ENCODE measurements around the gene SRXN1.
"Not testable (repeated sequence)": the region's sequence is repeated elsewhere in the genome, so short reads cannot be mapped to it uniquely, and the experiment has no call there.

The SRXN1 gene

GRCh38 chr20:653590-654416, 803 bp upstream of the SRXN1 start:
- no peak for DNase-seq

- DNase-seq, result no peak
Observed at GRCh38 chr20:652615-653109, 338 bp downstream of the SRXN1 start.

GRCh38 chr20:651713-652614, 1.0 kb downstream of the SRXN1 start:
- no peak for DNase-seq

- no peak for DNase-seq
Observed at GRCh38 chr20:650954-651353, 2.0 kb downstream of the SRXN1 start.

GRCh38 chr20:650281-650680, 2.7 kb downstream of the SRXN1 start:
- DNase-seq, result no peak

- no peak for DNase-seq
Observed at GRCh38 chr20:647479-648019, 5.5 kb downstream of the SRXN1 start.

- DNase-seq, result no peak
Observed at GRCh38 chr20:646868-647233, 6.1 kb downstream of the SRXN1 start.

GRCh38 chr20:646107-646867, 6.7 kb downstream of the SRXN1 start:
- DNase-seq, result no peak

GRCh38 chr20:645318-646106, 7.5 kb downstream of the SRXN1 start:
- DNase-seq, result peak; percentile 23

GRCh38 chr20:644692-645317, 8.2 kb downstream of the SRXN1 start:
- DNase-seq, result no peak

- no peak for DNase-seq
Observed at GRCh38 chr20:642398-643174, 10.4 kb downstream of the SRXN1 start.

GRCh38 chr20:642013-642397, 11.0 kb downstream of the SRXN1 start:
- DNase-seq, result not testable (repeated sequence)

GRCh38 chr20:641516-641875, 11.5 kb downstream of the SRXN1 start:
- no peak for DNase-seq

GRCh38 chr20:640674-641515, 12.1 kb downstream of the SRXN1 start:
- DNase-seq, result no peak

GRCh38 chr20:638579-638978, 14.4 kb downstream of the SRXN1 start:
- DNase-seq, result no peak

GRCh38 chr20:637559-637958, 15.4 kb downstream of the SRXN1 start:
- DNase-seq, result no peak

GRCh38 chr20:635893-636338, 17.1 kb downstream of the SRXN1 start:
- DNase-seq, result no peak

GRCh38 chr20:635028-635892, 17.7 kb downstream of the SRXN1 start:
- no peak for DNase-seq

Measured in NCI-H774 (cell line).